SKM-1 (cell line): ENCODE measurements around the gene IDE.
"Not testable (repeated sequence)": the region's sequence is repeated elsewhere in the genome, so short reads cannot be mapped to it uniquely, and the experiment has no call there.

ENCODE experiments used
- DNase-seq: peaks from one replicate; lab custom pipeline; 2025; ENCODE audit not compliant: unreplicated experiment; lab: John Stamatoyannopoulos, UW

The IDE gene

GRCh38 chr10:92573798-92574547 is at the start of gene IDE:
Gene IDE (minus strand): TSS chr10:92574093. CDS start chr10:92574019, 74 bp downstream.
- DNase-seq, result peak; percentile 66

GRCh38 chr10:92619368-92619767 is 45.5 kb upstream of the IDE start:
- no peak for DNase-seq

GRCh38 chr10:92615515-92615914 is 41.6 kb upstream of the IDE start:
- DNase-seq, result no peak

- no peak for DNase-seq
These were observed 30.9 kb upstream of the IDE start for GRCh38 chr10:92604841-92605240.

- no peak for DNase-seq
These were observed 24.4 kb upstream of the IDE start for GRCh38 chr10:92598321-92598720.

GRCh38 chr10:92595505-92595904 is 21.6 kb upstream of the IDE start:
- no peak for DNase-seq

GRCh38 chr10:92593619-92594588 is 20.0 kb upstream of the IDE start:
- peak; percentile 6 for DNase-seq

- peak; percentile 91 for DNase-seq
These were observed 19.1 kb upstream of the IDE start, which contains the start of gene KIF11 for GRCh38 chr10:92592761-92593618. Gene KIF11 (plus strand): TSS chr10:92593130. CDS start chr10:92593376, 246 bp downstream.

GRCh38 chr10:92591550-92592022 is 17.7 kb upstream of the IDE start:
- peak; percentile 90 for DNase-seq

- DNase-seq, result no peak
These were observed 17.0 kb upstream of the IDE start for GRCh38 chr10:92590623-92591549.

- DNase-seq, result not testable (repeated sequence)
These were observed 8.5 kb upstream of the IDE start for GRCh38 chr10:92582347-92582746.

GRCh38 chr10:92575961-92576360 is 2.1 kb upstream of the IDE start:
- DNase-seq, result peak; percentile 82

- peak; percentile 39 for DNase-seq
These were observed 812 bp upstream of the IDE start for GRCh38 chr10:92574548-92575261.

GRCh38 chr10:92573091-92573797 is 649 bp downstream of the IDE start:
- no peak for DNase-seq

- DNase-seq, result no peak
These were observed 1.4 kb downstream of the IDE start for GRCh38 chr10:92572362-92573090.

GRCh38 chr10:92571649-92572048 is 2.2 kb downstream of the IDE start:
- DNase-seq, result no peak

GRCh38 chr10:92569663-92570062 is 4.2 kb downstream of the IDE start:
- DNase-seq, result not testable (repeated sequence)

- no peak for DNase-seq
These were observed 4.8 kb downstream of the IDE start for GRCh38 chr10:92569071-92569470.
